ENCODE data around the gene RECK. TPM values are rescaled to one million over a fixed set of nuclear protein-coding genes. Genes with fewer than 3 reads are reported as not detected.
A peak's percentile ranks its signal among the peaks of the same experiment; 100 is the strongest.
"Not testable (repeated sequence)": the region's sequence is repeated elsewhere in the genome, so short reads cannot be mapped to it uniquely, and the experiment has no call there.

The RECK gene
- total and polyA plus RNA-seq, 8 donors: 18.5 to 23.7 (median 22.6) TPM

- no peak for TF ChIP-seq CTCF (IDR thresholded peaks at IDR 0.05)
- DNase-seq (no peak), ATAC-seq (no peak)
- H3K27ac ChIP-seq: no peak overlapping the region
- no peak overlapping the region for H3K4me3 ChIP-seq
- H3K4me1 ChIP-seq: no peaks in the 10 kb centered on the region
- no peaks in the 10 kb centered on the region for H3K36me3 ChIP-seq
- H3K9me3 ChIP-seq: peaks cover 0 to 12% of the 10 kb centered on the region in 2 donors
- H3K27me3 ChIP-seq: no peaks in the 10 kb centered on the region
- intact Hi-C loops (cut with DNase I): no loop called here
These were observed 41.8 kb upstream of the RECK start for GRCh38 chr9:35994959-35995358.

- intact Hi-C loops (cut with DNase I): no loop called here
- peak overlapping the region; percentile 30 to 48 for H3K27ac ChIP-seq
These were observed 40.2 kb upstream of the RECK start for GRCh38 chr9:35996358-35996970.

GRCh38 chr9:35997016-35997415 lies 39.7 kb upstream of the RECK start:
- H3K36me3 ChIP-seq; intact Hi-C loops (cut with DNase I); H3K27me3 ChIP-seq; H3K4me1 ChIP-seq; H3K4me3 ChIP-seq: not testable (repeated sequence)
- Histone ChIP-seq H3K9me3 (peaks cover 0 to 12% of the 10 kb centered on the region in 2 donors), H3K27ac (peak overlapping the region; percentile 30 to 48)
- DNase-seq (peak in 1 of 4 donors; percentile 44), ATAC-seq (peak; percentile 78)

More at GRCh38 chr9:35996358-35996970, 40.2 kb upstream of the RECK start:
- ATAC-seq: peak; percentile 94
- peak in 2 of 4 donors; percentile 5 to 49 for DNase-seq
- Histone ChIP-seq H3K9me3 (peaks cover 0 to 12% of the 10 kb centered on the region in 2 donors), H3K36me3 (no peaks in the 10 kb centered on the region), H3K4me1 (no peaks in the 10 kb centered on the region), H3K27me3 (no peaks in the 10 kb centered on the region), H3K4me3 (no peak overlapping the region)
- TF ChIP-seq CTCF (IDR thresholded peaks at IDR 0.05): no peak

GRCh38 chr9:35998333-35998732 lies 38.4 kb upstream of the RECK start:
- ATAC-seq (no peak), DNase-seq (no peak)
- TF ChIP-seq CTCF (IDR thresholded peaks at IDR 0.05): no peak

GRCh38 chr9:36005891-36006290 lies 30.8 kb upstream of the RECK start:
- H3K27me3 ChIP-seq: no peaks in the 10 kb centered on the region
- ATAC-seq (no peak), DNase-seq (no peak)
- H3K36me3 ChIP-seq: no peaks in the 10 kb centered on the region
- intact Hi-C loops (cut with DNase I): no loop called here
- no peak overlapping the region for H3K27ac ChIP-seq
- H3K9me3 ChIP-seq: no peaks in the 10 kb centered on the region
- H3K4me1 ChIP-seq: peaks cover 0 to 9% of the 10 kb centered on the region in 2 donors
- TF ChIP-seq CTCF (IDR thresholded peaks at IDR 0.05): no peak
- no peak overlapping the region for H3K4me3 ChIP-seq

More at GRCh38 chr9:35998333-35998732, 38.4 kb upstream of the RECK start:
- Histone ChIP-seq H3K4me3 (no peak overlapping the region), H3K27ac (no peak overlapping the region), H3K9me3 (peaks cover 0 to 12% of the 10 kb centered on the region in 2 donors), H3K36me3 (no peaks in the 10 kb centered on the region), H3K27me3 (no peaks in the 10 kb centered on the region), H3K4me1 (no peaks in the 10 kb centered on the region)
- intact Hi-C loops (cut with DNase I): no loop called here

Measured in left lung (tissue), 10 donors.